SU-DHL-6 (cell line): ENCODE measurements around the gene ATF6.

Source experiments
- H2AFZ ChIP-seq: fragments of 200-600 bp; sonication (generic); 2 replicates; pipeline ENCODE4 v1.6.1; 2014; ENCODE audit warnings: low read depth, mild to moderate bottlenecking, moderate library complexity, mixed read lengths, antibody characterized with exemption, low read length; ENCODE audit not compliant: severe bottlenecking
- H3F3A ChIP-seq: fragments of 200-600 bp; shearing (Covaris generic); 2 replicates; pipeline ENCODE4 v1.6.0; 2016; ENCODE audit warnings: antibody characterized with exemption, mild to moderate bottlenecking; ENCODE audit not compliant: insufficient read depth
- H3K27ac ChIP-seq: fragments of 200-600 bp; sonication (generic); 2 replicates; pipeline ENCODE4 v1.5.1; 2016; ENCODE audit warnings: low read depth, mild to moderate bottlenecking, low read length, moderate library complexity, mixed read lengths
- H3K27me3 ChIP-seq: fragments of 200-600 bp; sonication (generic), shearing (Covaris generic); 2 replicates; pipeline ENCODE4 v1.6.0; 2014; ENCODE audit warnings: mild to moderate bottlenecking, low read length
- H3K36me3 ChIP-seq: fragments of 200-600 bp; sonication (generic); 2 replicates; pipeline ENCODE4 v1.6.1; 2014; ENCODE audit warnings: mild to moderate bottlenecking, low read length, mixed read lengths
- H3K4me2 ChIP-seq: fragments of 300-600, 200-600 bp; shearing (Covaris generic), sonication (generic); 2 replicates; pipeline ENCODE4 v1.6.0; 2014; ENCODE audit warnings: low read length, low read depth, mild to moderate bottlenecking; ENCODE audit not compliant: poor library complexity, severe bottlenecking
- H3K4me3 ChIP-seq: fragments of 200-600 bp; sonication (generic); 2 replicates; pipeline ENCODE4 v1.5.1; 2014; ENCODE audit warnings: antibody characterized with exemption, low read length, mild to moderate bottlenecking, mixed read lengths; ENCODE audit not compliant: insufficient read depth, poor library complexity, severe bottlenecking
- H3K79me2 ChIP-seq: fragments of 200-600 bp; sonication (generic); 2 replicates; pipeline ENCODE4 v1.6.1; 2014; ENCODE audit warnings: mild to moderate bottlenecking, low read length, moderate library complexity; ENCODE audit not compliant: insufficient read depth
- H3K9ac ChIP-seq: fragments of 200-600 bp; sonication (generic); 2 replicates; pipeline ENCODE4 v1.7.0; 2014; ENCODE audit warnings: mild to moderate bottlenecking, low read length
- H3K9me2 ChIP-seq: fragments of 200-600 bp; sonication (generic); replicated peaks from 2 replicates; pipeline ENCODE4 v1.6.1; 2014; ENCODE audit warnings: low read length; ENCODE audit not compliant: insufficient read depth
- H3K9me3 ChIP-seq: fragments of 200-600 bp; sonication (generic); 2 replicates; pipeline ENCODE4 v1.6.1; 2014; ENCODE audit warnings: low read length, mixed read lengths; ENCODE audit not compliant: insufficient read depth
- H4K20me1 ChIP-seq: fragments of 200-600 bp; sonication (generic); 2 replicates; pipeline ENCODE4 v1.6.1; 2014; ENCODE audit warnings: low read depth, mild to moderate bottlenecking, antibody characterized with exemption, low read length, moderate library complexity, mixed read lengths
- EZH2phosphoT487 ChIP-seq: fragments of 200-600 bp; sonication (generic), shearing (Covaris generic); conservative IDR thresholded peaks from 2 replicates; pipeline ENCODE4 v1.6.1; 2018; ENCODE audit warnings: mild to moderate bottlenecking, antibody characterized with exemption, low read length, moderate library complexity, mixed read lengths
- TF ChIP-seq, protein P1 (sequence below): fragments of 200-600 bp; sonication (generic); IDR thresholded peaks from one replicate; pipeline ENCODE4 v1.5.1; 2017; ENCODE audit warnings: antibody characterized with exemption, mild to moderate bottlenecking, low read length, moderate library complexity; ENCODE audit not compliant: insufficient read depth, poor library complexity, severe bottlenecking

The ATF6 gene

DNA sequence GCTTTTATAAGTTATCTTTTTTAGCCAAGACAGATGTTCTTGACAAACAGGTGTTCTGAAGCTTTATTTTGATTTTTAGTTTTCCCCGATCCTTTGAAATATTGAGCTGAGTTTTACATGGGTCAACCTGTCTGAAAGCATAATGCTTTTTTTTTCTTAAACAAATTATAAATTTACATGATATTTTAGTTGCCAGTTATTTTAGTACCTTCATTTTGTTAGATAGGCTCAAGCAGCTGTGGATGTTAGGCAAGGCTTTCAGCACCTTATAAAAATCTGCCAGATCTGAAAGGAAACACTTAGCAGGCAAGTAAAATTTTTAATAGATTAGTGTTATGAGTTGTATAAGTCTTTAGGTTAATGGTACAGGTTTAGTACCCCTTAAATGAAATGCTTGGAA, 33.7 kb downstream of the ATF6 start:
- Histone ChIP-seq H3F3A (no peaks in the 10 kb centered on the region), H3K9ac (no peak overlapping the region), H3K4me2 (no peak overlapping the region), H3K9me3 (no peaks in the 10 kb centered on the region), H4K20me1 (no peaks in the 10 kb centered on the region), H3K36me3 (peaks cover 29% of the 10 kb centered on the region; the same call in 1 of the 2 replicates), H3K4me3 (no peak overlapping the region), H3K79me2 (no peaks in the 10 kb centered on the region), H3K27me3 (no peaks in the 10 kb centered on the region), H2AFZ (no peak overlapping the region), H3K27ac (no peak overlapping the region), H3K9me2 (no peaks in the 10 kb centered on the region)
- no peak for TF ChIP-seq EZH2phosphoT487
- TF ChIP-seq, protein P1, sequence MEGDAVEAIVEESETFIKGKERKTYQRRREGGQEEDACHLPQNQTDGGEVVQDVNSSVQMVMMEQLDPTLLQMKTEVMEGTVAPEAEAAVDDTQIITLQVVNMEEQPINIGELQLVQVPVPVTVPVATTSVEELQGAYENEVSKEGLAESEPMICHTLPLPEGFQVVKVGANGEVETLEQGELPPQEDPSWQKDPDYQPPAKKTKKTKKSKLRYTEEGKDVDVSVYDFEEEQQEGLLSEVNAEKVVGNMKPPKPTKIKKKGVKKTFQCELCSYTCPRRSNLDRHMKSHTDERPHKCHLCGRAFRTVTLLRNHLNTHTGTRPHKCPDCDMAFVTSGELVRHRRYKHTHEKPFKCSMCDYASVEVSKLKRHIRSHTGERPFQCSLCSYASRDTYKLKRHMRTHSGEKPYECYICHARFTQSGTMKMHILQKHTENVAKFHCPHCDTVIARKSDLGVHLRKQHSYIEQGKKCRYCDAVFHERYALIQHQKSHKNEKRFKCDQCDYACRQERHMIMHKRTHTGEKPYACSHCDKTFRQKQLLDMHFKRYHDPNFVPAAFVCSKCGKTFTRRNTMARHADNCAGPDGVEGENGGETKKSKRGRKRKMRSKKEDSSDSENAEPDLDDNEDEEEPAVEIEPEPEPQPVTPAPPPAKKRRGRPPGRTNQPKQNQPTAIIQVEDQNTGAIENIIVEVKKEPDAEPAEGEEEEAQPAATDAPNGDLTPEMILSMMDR, result no peak

- peaks cover 19% of the 10 kb centered on the region; the same call in 1 of the 2 replicates for H3K36me3 ChIP-seq
- H2AFZ ChIP-seq, result no peak overlapping the region
- H3K4me2 ChIP-seq, result no peak overlapping the region
- H3K27me3 ChIP-seq, result no peaks in the 10 kb centered on the region
- no peaks in the 10 kb centered on the region for H3K9me2 ChIP-seq
- H4K20me1 ChIP-seq, result no peaks in the 10 kb centered on the region
- no peak overlapping the region for H3K9ac ChIP-seq
- H3K79me2 ChIP-seq, result no peaks in the 10 kb centered on the region
- no peak overlapping the region for H3K4me3 ChIP-seq
- no peaks in the 10 kb centered on the region for H3F3A ChIP-seq
- no peaks in the 10 kb centered on the region for H3K9me3 ChIP-seq
- TF ChIP-seq EZH2phosphoT487, result no peak
- TF ChIP-seq, protein P1, result no peak
- no peak overlapping the region for H3K27ac ChIP-seq
These were observed 35.8 kb downstream of the ATF6 start for GRCh38 chr1:161801955-161802354.

DNA sequence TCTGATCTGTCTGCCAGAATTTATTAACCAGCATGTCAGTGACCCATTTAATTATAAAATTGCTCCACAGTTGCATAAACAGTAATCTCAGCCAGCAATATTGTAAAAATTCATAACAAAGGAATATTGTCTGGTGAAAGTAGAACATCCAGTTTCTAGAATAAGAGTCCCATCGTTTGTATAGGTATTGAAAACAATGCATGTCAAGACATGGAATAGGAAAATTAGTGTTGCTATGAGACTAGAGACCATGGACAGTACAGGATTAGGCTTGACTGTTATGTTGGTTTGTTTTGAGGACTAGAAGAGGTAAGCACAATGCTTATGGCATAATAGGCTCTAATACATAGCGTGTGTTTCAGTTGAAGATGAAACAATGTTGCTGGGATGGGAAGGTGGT, 37.1 kb downstream of the ATF6 start:
- Histone ChIP-seq H3K9me2 (no peaks in the 10 kb centered on the region), H3K36me3 (peaks cover 18% of the 10 kb centered on the region; the same call in 1 of the 2 replicates), H3K79me2 (no peaks in the 10 kb centered on the region), H3K27ac (no peak overlapping the region), H2AFZ (no peak overlapping the region), H3F3A (no peaks in the 10 kb centered on the region), H3K27me3 (no peaks in the 10 kb centered on the region), H4K20me1 (no peaks in the 10 kb centered on the region), H3K4me2 (no peak overlapping the region), H3K9ac (no peak overlapping the region), H3K9me3 (no peaks in the 10 kb centered on the region), H3K4me3 (no peak overlapping the region)
- TF ChIP-seq, protein P1, result no peak
- no peak for TF ChIP-seq EZH2phosphoT487
